ENCODE data around the gene ZNF615.
"Not testable (repeated sequence)": the region's sequence is repeated elsewhere in the genome, so short reads cannot be mapped to it uniquely, and the experiment has no call there.

Gene ZNF615

DNA sequence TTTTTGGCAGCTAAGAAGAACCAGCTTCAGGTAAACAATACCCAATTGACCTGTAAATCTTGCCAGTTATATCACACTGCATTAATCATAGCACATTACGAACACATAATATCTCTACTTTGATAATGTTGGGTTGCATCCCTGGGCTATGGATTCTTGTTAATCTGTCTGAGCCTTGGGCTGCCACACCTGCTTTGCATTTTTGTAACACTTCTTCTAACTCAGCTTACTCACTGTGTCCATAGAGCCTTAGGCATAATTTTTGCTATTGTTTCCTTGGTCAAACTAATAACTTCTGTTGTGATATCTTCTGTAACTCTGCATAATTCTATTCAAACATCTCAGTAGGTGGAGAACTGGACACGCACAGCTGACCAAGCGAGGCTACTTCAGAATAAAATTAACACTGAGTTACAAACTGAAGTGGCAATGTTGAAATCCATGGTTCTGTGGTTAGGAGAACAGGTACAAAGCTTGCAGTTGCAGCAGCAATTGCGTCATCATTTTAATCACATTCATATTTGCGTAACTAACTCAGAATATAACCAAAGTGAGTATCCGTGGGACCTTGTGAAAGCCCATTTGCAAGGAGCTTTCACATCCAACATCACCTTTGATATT, 27.8 kb downstream of the ZNF615 start:
- DNase-seq: no peak

DNA sequence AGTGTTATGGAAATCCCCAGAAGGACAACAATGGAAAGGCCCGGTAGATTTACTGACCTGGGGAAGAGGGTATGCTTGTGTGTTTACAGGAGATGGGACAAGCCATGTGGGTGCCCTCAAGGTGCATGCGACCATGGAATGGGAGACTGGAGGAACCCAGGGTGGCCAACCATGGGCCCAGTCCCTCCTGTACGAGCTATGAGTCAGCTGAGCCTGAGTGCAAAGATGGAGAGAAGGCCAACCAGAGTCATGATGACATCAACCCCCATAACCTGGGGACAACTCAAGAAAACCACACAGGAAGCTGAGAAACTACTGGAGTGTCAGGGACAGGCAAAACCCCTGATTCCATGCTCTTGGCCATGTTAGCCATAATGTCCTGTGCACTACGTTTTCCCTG, 29.1 kb downstream of the ZNF615 start:
- no peak for DNase-seq

DNA sequence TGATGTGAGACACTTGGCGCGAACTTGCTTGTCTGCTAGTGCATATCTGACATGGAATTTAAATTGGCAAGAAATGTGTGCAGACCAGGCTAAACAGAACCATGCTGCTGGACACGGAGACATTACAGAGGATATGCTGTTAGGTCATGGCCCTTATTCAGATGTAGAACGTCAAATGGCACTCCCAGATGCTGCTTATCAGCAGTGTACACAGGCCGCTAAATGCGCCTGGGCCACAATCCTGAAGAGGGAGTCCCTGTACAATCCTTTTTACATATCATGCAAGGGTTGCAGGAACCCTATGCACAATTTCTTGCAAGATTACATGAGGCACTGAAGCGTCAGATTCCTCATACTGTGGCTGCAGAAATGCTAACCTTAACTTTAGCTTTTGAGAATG, 30.7 kb downstream of the ZNF615 start:
- DNase-seq: no peak

DNA sequence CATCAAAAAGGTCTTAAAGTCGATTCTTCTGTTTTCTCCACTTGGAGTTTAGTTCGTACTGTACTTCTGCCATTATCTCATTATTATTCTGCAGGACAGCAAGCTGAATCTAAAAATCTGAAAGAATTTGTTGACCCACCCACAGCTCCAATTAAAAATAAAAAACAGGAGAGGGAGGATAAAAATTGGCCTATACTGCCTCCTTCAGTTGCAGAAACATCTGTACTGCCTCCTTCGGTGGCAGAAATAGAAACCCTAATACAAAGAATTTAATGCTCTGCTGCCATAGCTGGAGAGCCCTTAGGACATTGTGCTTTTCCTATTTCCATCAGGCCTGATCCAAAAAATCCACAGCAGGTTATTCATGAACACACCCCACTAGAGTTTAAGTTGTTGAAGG, 31.2 kb downstream of the ZNF615 start:
- DNase-seq: no peak

DNA sequence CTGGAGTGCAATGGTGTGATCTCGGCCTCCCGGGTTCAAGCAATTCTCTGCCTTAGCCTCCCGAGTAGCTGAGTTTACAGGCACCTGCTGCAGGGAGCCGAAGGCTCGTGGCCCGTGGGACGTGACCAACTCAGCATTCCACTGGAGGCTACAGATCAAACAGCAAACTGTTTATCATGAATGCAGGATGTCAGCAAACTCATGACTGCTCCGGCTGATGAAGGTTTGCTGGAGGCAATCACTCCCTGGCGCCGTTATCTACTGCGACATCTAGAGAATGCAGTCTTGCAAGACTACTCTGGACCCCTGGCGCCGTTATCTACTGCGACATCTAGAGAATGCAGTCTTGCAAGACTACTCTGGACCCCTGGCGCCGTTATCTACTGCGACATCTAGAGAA, 32.2 kb downstream of the ZNF615 start:
- not testable (repeated sequence) for DNase-seq

DNA sequence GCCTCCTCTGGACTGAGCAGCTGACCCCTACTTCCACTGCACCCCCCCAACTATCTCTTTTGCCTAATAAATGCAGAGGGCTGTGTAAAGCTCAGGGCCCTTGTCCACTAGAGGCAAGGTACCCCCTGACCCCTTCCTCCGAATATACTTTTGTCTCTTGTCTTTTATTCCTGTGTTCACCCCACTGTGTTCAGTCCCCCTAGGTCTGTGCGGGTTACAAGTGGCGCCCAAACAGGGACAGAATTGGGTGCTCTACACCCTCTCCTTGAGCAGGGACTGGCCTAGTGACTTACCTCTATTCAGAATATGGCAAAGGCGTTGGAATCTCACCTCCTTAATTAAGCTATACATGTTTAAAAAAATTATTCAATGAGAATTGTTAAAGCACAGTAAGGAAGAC, 36.4 kb downstream of the ZNF615 start:
- DNase-seq: no peak

DNA sequence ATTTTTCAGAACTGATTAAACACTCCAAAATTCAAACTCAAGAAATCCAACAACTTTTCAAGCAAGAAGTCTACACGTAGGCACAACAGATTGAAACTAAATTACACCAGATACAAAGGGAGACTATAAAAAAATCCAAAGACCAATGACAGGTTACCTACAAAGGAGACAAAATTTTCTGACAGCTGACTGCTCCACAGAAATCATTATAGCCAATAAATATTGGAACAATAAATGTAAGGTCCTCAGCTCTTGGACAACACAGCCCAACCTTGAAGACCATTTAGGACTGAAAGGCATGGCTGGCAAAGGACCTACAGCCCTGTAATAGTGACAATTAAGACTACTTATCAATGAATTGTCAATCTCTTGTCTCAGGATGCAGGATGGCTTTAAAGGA, 37.3 kb downstream of the ZNF615 start:
- DNase-seq: no peak

DNA sequence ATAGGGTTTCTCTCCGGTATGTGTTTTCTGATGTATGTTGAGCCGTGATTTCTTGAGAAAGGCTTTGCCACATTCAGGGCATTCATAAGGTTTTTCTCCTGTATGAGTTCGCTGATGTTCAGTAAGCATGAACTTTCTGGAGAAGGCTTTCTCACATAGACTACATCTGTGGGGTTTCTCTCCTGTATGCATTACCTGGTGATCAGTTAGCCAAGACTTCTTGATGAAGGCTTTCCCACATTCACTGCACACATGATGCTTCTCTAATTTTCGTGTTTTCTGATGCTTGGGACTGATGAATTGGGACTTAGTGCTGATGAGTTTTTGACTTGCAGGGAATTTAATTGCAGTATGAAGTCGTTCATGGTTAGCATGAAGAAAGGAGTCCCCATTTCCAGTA, 42.4 kb downstream of the ZNF615 start:
- no peak for DNase-seq

DNA sequence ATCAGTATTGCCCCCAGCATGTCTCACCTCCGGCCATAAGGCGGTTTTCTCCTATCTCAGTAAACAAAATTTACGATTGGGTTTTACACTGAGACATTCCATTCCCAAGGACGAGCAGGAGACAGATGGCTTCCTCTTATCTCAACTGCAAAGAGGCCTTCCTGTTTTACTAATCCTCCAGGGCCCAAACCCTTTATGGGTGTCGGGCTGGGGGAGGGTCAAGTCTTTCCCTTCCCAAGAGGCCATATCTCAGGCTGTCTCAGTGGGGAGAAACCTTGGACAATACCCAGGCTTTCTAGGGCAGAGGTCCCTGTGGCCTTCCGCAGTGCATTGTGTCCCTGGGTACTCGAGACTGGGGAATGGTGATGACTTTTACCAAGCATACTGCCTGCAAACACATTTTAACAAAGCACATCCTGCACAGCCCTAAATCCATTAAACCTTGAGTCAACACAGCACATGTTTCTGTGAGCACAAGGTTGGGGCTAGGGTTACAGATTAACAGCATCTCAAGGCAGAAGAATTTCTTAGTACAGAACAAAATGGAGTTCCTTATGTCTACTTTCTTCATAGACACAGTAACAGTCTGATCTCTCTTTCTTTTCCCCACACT, 47.3 kb downstream of the ZNF615 start:
- not testable (repeated sequence) for DNase-seq

DNA sequence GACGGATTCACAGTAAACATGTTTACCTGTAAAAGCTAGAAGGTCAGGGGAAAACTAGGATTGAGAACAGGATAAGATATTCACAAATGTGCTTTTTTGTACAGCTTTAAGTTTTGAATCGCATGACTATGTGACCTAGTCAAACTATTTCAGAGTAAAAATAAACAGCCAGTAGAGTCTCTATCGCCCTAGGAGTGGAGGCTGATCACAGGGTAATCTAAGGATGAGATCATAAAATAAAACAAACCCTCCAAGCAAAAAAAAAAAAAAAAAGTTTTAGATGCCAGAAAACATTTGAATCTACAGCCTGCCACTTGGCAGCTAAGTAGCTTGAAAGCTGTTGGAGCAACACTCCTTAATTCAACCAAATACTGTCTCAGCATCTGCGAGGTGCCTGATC, 48.2 kb downstream of the ZNF615 start:
- no peak for DNase-seq

DNA sequence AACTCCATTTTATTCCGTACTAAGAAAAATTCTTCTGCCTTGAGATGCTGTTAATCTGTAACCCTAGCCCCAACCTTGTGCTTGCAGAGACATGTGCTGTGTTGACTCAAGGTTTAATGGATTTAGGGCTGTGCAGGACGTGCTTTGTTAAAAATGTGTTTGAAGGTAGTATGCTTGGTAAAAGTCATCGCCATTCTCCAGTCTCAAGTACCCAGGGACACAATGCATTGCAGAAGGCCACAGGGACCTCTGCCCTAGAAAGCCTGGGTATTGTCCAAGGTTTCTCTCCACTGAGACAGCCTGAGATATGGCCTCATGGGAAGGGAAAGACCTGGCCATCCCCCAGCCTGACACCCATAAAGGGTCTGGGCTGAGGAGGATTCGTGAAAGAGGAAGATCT, 50.2 kb downstream of the ZNF615 start:
- not testable (repeated sequence) for DNase-seq

DNA sequence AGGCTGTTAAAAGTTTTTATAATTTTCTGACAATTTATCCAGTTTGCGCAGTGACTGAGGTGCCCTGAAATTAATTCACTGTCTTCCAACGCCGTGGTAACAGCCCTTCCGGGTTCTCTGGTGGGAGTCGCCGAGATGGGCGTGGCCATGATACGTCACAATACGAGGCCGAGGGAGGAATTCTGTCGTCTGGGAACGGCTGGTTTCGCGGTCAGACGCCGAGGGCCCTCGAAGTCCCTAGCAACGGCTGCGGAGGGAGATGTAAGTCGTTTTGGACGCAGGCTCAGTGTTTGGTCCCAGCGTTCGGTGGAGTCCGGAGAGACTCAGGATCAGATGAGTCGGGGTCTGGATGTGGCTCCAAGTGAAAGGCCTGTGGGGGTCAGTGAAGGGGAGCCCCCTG, 59.0 kb downstream of the ZNF615 start:
- DNase-seq: no peak

DNA sequence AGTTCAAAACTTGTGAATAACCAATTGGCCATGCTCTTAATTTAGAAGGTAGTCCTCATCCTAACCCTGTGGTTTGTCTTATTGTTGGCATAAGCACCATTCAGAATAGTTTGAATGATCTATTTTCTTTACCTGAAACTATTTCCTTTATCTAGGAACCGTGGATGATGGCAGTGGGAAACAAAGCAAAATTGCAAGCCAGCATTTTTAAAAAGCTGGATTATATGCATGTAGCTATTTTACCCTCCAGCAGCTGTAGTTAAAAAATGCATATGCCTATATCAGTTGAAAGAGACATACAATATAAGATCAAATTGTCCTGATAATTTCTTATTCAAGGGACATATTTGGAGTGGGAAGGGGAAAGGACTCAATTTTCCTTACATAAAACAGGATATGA, 61.4 kb downstream of the ZNF615 start:
- no peak for DNase-seq

DNA sequence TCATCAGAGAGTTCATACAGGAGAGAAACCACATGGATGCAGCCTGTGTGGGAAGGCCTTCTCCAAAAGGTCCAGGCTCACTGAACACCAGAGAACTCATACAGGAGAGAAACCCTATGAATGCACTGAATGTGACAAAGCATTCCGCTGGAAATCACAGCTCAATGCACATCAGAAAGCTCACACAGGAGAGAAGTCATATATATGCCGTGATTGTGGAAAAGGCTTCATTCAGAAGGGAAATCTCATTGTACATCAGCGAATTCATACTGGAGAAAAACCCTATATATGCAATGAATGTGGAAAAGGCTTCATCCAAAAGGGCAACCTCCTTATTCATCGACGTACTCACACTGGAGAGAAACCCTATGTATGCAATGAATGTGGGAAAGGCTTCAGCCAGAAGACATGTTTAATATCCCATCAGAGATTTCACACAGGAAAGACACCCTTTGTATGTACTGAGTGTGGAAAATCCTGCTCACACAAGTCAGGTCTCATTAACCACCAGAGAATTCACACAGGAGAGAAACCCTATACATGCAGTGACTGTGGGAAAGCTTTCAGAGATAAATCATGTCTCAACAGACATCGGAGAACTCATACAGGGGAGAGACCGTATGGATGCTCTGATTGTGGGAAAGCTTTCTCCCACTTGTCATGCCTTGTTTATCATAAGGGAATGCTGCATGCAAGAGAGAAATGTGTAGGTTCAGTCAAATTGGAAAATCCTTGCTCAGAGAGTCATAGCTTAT, 63.0 kb downstream of the ZNF615 start:
- DNase-seq: no peak

Data from NCI-H2029 (cell line).